ENCODE measurements around the gene TMEM131. TPM values are rescaled to one million over a fixed set of nuclear protein-coding genes. Genes with fewer than 3 reads are reported as not detected.

The TMEM131 gene
- total RNA-seq, 1 donor from 2014 or later, result 28.9 TPM

- Histone ChIP-seq H3K27me3 (ENCODE audit: low read depth) (no peaks in the 10 kb centered on the region), H3K4me1 (peaks cover 33% of the 10 kb centered on the region), H3K27ac (replicated peaks) (no peak overlapping the region), H3K4me3 (no peak overlapping the region), H3K9me3 (replicated peaks) (no peaks in the 10 kb centered on the region), H3K36me3 (no peaks in the 10 kb centered on the region)
- DNase-seq, result no peak
- TF ChIP-seq CTCF (IDR thresholded peaks at IDR 0.05; ENCODE audit: borderline replicate concordance), result no peak
- intact Hi-C loops (cut with micrococcal nuclease), result no loop called here
Observed at GRCh38 chr2:97914691-97915213, 81.0 kb downstream of the TMEM131 start.

- no peaks in the 10 kb centered on the region for H3K36me3 ChIP-seq
- H3K4me1 ChIP-seq, result peaks cover 33% of the 10 kb centered on the region
- H3K4me3 ChIP-seq, result no peak overlapping the region
- DNase-seq, result no peak
- H3K27me3 ChIP-seq (ENCODE audit: low read depth), result no peaks in the 10 kb centered on the region
- no peak overlapping the region for H3K27ac ChIP-seq (replicated peaks)
- intact Hi-C loops (cut with micrococcal nuclease), result no loop called here
- H3K9me3 ChIP-seq (replicated peaks), result no peaks in the 10 kb centered on the region
- TF ChIP-seq CTCF (IDR thresholded peaks at IDR 0.05; ENCODE audit: borderline replicate concordance), result no peak
Observed at GRCh38 chr2:97913846-97914245, 81.9 kb downstream of the TMEM131 start.

GRCh38 chr2:97911922-97912575, 83.7 kb downstream of the TMEM131 start:
- no peak for TF ChIP-seq CTCF (IDR thresholded peaks at IDR 0.05; ENCODE audit: borderline replicate concordance)
- DNase-seq, result no peak
- intact Hi-C loops (cut with micrococcal nuclease), result no loop called here
- Histone ChIP-seq H3K9me3 (replicated peaks) (no peaks in the 10 kb centered on the region), H3K27me3 (ENCODE audit: low read depth) (no peaks in the 10 kb centered on the region), H3K27ac (replicated peaks) (no peak overlapping the region), H3K4me3 (no peak overlapping the region), H3K36me3 (no peaks in the 10 kb centered on the region), H3K4me1 (peaks cover 39% of the 10 kb centered on the region)

- Histone ChIP-seq H3K27me3 (ENCODE audit: low read depth) (no peaks in the 10 kb centered on the region), H3K36me3 (no peaks in the 10 kb centered on the region), H3K27ac (replicated peaks) (no peak overlapping the region), H3K9me3 (replicated peaks) (no peaks in the 10 kb centered on the region), H3K4me3 (no peak overlapping the region), H3K4me1 (peaks cover 42% of the 10 kb centered on the region)
- DNase-seq, result no peak
- intact Hi-C loops (cut with micrococcal nuclease), result no loop called here
- no peak for TF ChIP-seq CTCF (IDR thresholded peaks at IDR 0.05; ENCODE audit: borderline replicate concordance)
Observed at GRCh38 chr2:97911206-97911921, 84.4 kb downstream of the TMEM131 start.

GRCh38 chr2:97910403-97911205, 85.1 kb downstream of the TMEM131 start:
- no peak for DNase-seq

More at GRCh38 chr2:97910403-97911205, 85.1 kb downstream of the TMEM131 start:
- no peak overlapping the region for H3K27ac ChIP-seq (replicated peaks)
- no peaks in the 10 kb centered on the region for H3K9me3 ChIP-seq (replicated peaks)
- H3K4me1 ChIP-seq, result peaks cover 41% of the 10 kb centered on the region
- intact Hi-C loops (cut with micrococcal nuclease), result no loop called here
- H3K27me3 ChIP-seq (ENCODE audit: low read depth), result no peaks in the 10 kb centered on the region
- H3K4me3 ChIP-seq, result no peak overlapping the region
- no peak for TF ChIP-seq CTCF (IDR thresholded peaks at IDR 0.05; ENCODE audit: borderline replicate concordance)
- H3K36me3 ChIP-seq, result no peaks in the 10 kb centered on the region

Data from left ventricle myocardium inferior (tissue), 1 donor.